Stomach (tissue), 9 donors: Measurements from ENCODE around the gene PLPPR1. TPM values are rescaled to one million over a fixed set of nuclear protein-coding genes. Genes with fewer than 3 reads are reported as not detected.

Experiments used
- DNase-seq, 2 donors: peaks; one replicate each; pipeline versions ENCODE4 v3.0.0 to v3.0.0-alpha.2; 2013 to 2019
- H3K27ac ChIP-seq, 5 donors: fragments of 200-600 bp in 4 of 5; sonication (generic) in 4 of 5; one replicate each; pipeline ENCODE4 v1.5.1; 2013 to 2019; ENCODE audit warnings: mild to moderate bottlenecking in 1 of 5, moderate library complexity in 1 of 5
- H3K27me3 ChIP-seq, 3 donors: fragments of 200-600 bp; sonication (generic); one replicate each; pipeline ENCODE4 v1.5.1; 2017 to 2019; ENCODE audit warnings: mixed run types in 1 of 3
- H3K36me3 ChIP-seq, 4 donors: fragments of 200-600 bp; sonication (generic); 1 replicate in 3 of 4; 2 replicates in 1 of 4; pipeline ENCODE4 v1.5.1; 2016 to 2019
- H3K4me1 ChIP-seq, 4 donors: fragments of 200-600 bp; sonication (generic); one replicate each; pipeline ENCODE4 v1.5.1; 2016 to 2019
- H3K4me3 ChIP-seq, 4 donors: fragments of 200-600 bp; sonication (generic) in 3 of 4; one replicate each; pipeline ENCODE4 v1.5.1; 2016 to 2019; ENCODE audit warnings: mild to moderate bottlenecking in 1 of 4
- H3K9me3 ChIP-seq, 4 donors: fragments of 200-600 bp; sonication (generic); one replicate each; pipeline ENCODE4 v1.5.1; 2016 to 2019
- CTCF ChIP-seq, 7 experiments: fragments of 450-650 bp in 4 of 7; fragments of 200-600 bp in 3 of 7; sonication (generic) in 3 of 7; IDR thresholded peaks; one replicate each; pipeline ENCODE4 v1.5.1; 2016 to 2019; ENCODE audit warnings: antibody characterized with exemption in 7 of 7, control low read depth in 2 of 7, mild to moderate bottlenecking in 1 of 7
- EP300 ChIP-seq: sonication (generic); formaldehyde crosslinking; IDR thresholded peaks from one replicate; pipeline ENCODE4 v1.6.1; 2017; ENCODE audit warnings: antibody characterized with exemption
- POLR2A ChIP-seq, 4 donors: fragments of 450-650 bp; IDR thresholded peaks; one replicate each; pipeline ENCODE4 v1.6.1; 2016; ENCODE audit warnings: antibody characterized with exemption in 4 of 4, control low read depth in 2 of 4, mild to moderate bottlenecking in 1 of 4, moderate library complexity in 1 of 4
- POLR2AphosphoS5 ChIP-seq, 3 donors: sonication (generic); formaldehyde crosslinking; IDR thresholded peaks; one replicate each; pipeline ENCODE4 v1.6.1; 2016; ENCODE audit warnings: antibody characterized with exemption in 3 of 3
- WGBS, 5 donors: extraction: QIAGEN DNeasy Blood & Tissue Kit in 3 of 5; methylation state at CpG; one replicate each; pipeline versions ENCODE4 v1.1.5 to v1.1.7; 2013 to 2018; 5-methylcytosine and 5-hydroxymethylcytosine counted together
- intact Hi-C: fragments of 100-400 bp; cut with DNase I; formaldehyde crosslinking; loops from one replicate; pipeline ENCODE4 v1.15.1; 2023; ENCODE audit warnings: low total_unique reads
- polyA plus RNA-seq, 3 donors: library from polyadenylated mRNA; stranded (reverse); fragments of 200-250 nt; gene quantifications; one replicate each; pipeline ENCODE4 v1.2.3, GENCODE V29; 2013
- total RNA-seq, 5 donors: library from RNA; depleted of rRNA; stranded (reverse); fragments of >200 nt; gene quantifications; one replicate each; pipeline versions ENCODE4 v1.1.0 to v1.2.3, GENCODE V29; 2014 to 2016
- donor health status: healthy with polysubstance abuse.
- donor health status: Bipolar disorder and iron deficiency.
- donor health status: healthy.

The PLPPR1 gene
- total and polyA plus RNA-seq, 8 donors, result 0.13 to 1.7 TPM; not detected in 6

GRCh38 chr9:101317735-101318134 is 289.2 kb downstream of the PLPPR1 start:
- intact Hi-C loops, result loop anchor here (10.0 kb wide), 2 partner anchors 603 to 713 kb away; no protein-coding TSS in a partner anchor
- Histone ChIP-seq H3K36me3 (no peaks in the 10 kb centered on the region), H3K27ac (no peak overlapping the region), H3K4me3 (no peak overlapping the region), H3K27me3 (no peaks in the 10 kb centered on the region), H3K9me3 (no peaks in the 10 kb centered on the region), H3K4me1 (peaks cover 4 to 10% (median 5%) of the 10 kb centered on the region in 4 donors)
- TF ChIP-seq POLR2AphosphoS5 (IDR thresholded peaks at IDR 0.05) (no peak), EP300 (no peak), CTCF (IDR thresholded peaks at IDR 0.05) (no peak), POLR2A (IDR thresholded peaks at IDR 0.05) (no peak)
- DNase-seq, result no peak

GRCh38 chr9:101323129-101323528 is 294.6 kb downstream of the PLPPR1 start:
- Histone ChIP-seq H3K4me3 (no peak overlapping the region), H3K9me3 (peaks cover 0 to 8% (median 4%) of the 10 kb centered on the region in 4 donors), H3K4me1 (peaks cover 0 to 8% (median 0%) of the 10 kb centered on the region in 4 donors), H3K27me3 (no peaks in the 10 kb centered on the region), H3K27ac (no peak overlapping the region), H3K36me3 (no peaks in the 10 kb centered on the region)
- no peak for TF ChIP-seq POLR2A (IDR thresholded peaks at IDR 0.05)
- TF ChIP-seq CTCF (IDR thresholded peaks at IDR 0.05), result no peak
- TF ChIP-seq EP300, result no peak
- TF ChIP-seq POLR2AphosphoS5 (IDR thresholded peaks at IDR 0.05), result no peak
- no peak for DNase-seq
- 80 to 90% (median 84%) methylated on average over 3 of the region's 3 CpGs for WGBS, 5 donors
- intact Hi-C loops, result no loop called here

GRCh38 chr9:101324245-101324804 is 295.8 kb downstream of the PLPPR1 start:
- intact Hi-C loops, result no loop called here
- no peak overlapping the region for H3K27ac ChIP-seq
- TF ChIP-seq POLR2AphosphoS5 (IDR thresholded peaks at IDR 0.05) (no peak), CTCF (IDR thresholded peaks at IDR 0.05) (no peak), POLR2A (IDR thresholded peaks at IDR 0.05) (no peak), EP300 (no peak)
- DNase-seq, result no peak
- no peak overlapping the region for H3K4me3 ChIP-seq
- WGBS, 5 donors, result 44 to 47% (median 45%) methylated on average over 3 of the region's 3 CpGs
- no peaks in the 10 kb centered on the region for H3K27me3 ChIP-seq
- no peaks in the 10 kb centered on the region for H3K36me3 ChIP-seq
- H3K9me3 ChIP-seq, result peaks cover 0 to 10% (median 4%) of the 10 kb centered on the region in 4 donors
- peaks cover 0 to 8% (median 0%) of the 10 kb centered on the region in 4 donors for H3K4me1 ChIP-seq

GRCh38 chr9:101325053-101325452 is 296.5 kb downstream of the PLPPR1 start:
- H3K27ac ChIP-seq, result peak overlapping the region in 2 of 5 donors; percentile 4 to 20
- no peak for DNase-seq
- H3K36me3 ChIP-seq, result no peaks in the 10 kb centered on the region
- H3K4me3 ChIP-seq, result no peak overlapping the region
- 44 to 55% (median 48%) methylated on average over 2 of the region's 2 CpGs for WGBS, 5 donors
- TF ChIP-seq POLR2A (IDR thresholded peaks at IDR 0.05), result no peak
- no peak for TF ChIP-seq EP300
- TF ChIP-seq CTCF (IDR thresholded peaks at IDR 0.05), result no peak
- no peak for TF ChIP-seq POLR2AphosphoS5 (IDR thresholded peaks at IDR 0.05)
- H3K9me3 ChIP-seq, result peaks cover 0 to 10% (median 4%) of the 10 kb centered on the region in 4 donors
- no peaks in the 10 kb centered on the region for H3K27me3 ChIP-seq
- intact Hi-C loops, result no loop called here
- peaks cover 0 to 8% (median 0%) of the 10 kb centered on the region in 4 donors for H3K4me1 ChIP-seq
